ENCODE results near the gene STK10.

DNA sequence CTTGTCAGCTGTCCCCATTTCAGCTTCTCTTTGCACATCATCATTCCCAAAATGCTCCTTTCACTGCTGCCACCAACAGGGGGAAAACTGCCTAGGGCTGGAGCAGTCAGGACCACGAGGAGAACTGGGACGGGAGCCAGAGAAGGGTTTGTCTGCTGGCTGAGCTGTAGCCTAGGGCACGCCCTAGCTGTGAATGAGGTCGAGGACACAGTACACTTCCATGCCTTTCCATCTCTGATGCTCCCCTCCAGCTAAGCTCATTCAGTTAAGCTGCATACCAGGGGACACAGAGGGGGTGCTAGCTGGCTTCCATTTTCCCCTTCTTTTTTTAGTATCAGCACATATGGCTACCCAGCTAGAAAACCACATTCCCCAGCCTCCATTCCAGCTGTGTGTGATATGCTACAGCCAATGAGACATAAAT, 64.7 kb downstream of the STK10 start:
- TF ChIP-seq SUZ12 (IDR thresholded peaks at IDR 0.05; ENCODE audit: low read length) (no peak), POLR2AphosphoS5 (IDR thresholded peaks at IDR 0.05; ENCODE audit: low read depth, low read length) (no peak), TAF1 (IDR thresholded peaks at IDR 0.05; ENCODE audit: low read depth, low read length) (no peak), EP300 (IDR thresholded peaks at IDR 0.05; ENCODE audit: borderline replicate concordance in 1 of 2, low read depth in 2 of 2, low read length in 2 of 2) (no peak), GABPA (IDR thresholded peaks at IDR 0.05; ENCODE audit: borderline replicate concordance, insufficient read depth, low read length) (no peak), RFX5 (IDR thresholded peaks at IDR 0.05; ENCODE audit: borderline replicate concordance, low read depth, low read length) (no peak), SIN3A (conservative IDR thresholded peaks at IDR 0.05 in 1 of 2, IDR thresholded peaks at IDR 0.05 in 1 of 2; ENCODE audit: low read depth in 1 of 2, low read length in 2 of 2) (no peak), EZH2 (IDR thresholded peaks at IDR 0.05; ENCODE audit: low read depth, low read length, severe bottlenecking) (no peak), HDAC6 (IDR thresholded peaks at IDR 0.05; ENCODE audit: low read depth, low read length) (no peak), CHD2 (IDR thresholded peaks at IDR 0.05; ENCODE audit: low read length) (no peak), RNF2 (IDR thresholded peaks at IDR 0.05; ENCODE audit: borderline replicate concordance, low read depth, low read length, missing control alignments, poor library complexity, severe bottlenecking) (no peak)
- TF ChIP-seq, protein P1, sequence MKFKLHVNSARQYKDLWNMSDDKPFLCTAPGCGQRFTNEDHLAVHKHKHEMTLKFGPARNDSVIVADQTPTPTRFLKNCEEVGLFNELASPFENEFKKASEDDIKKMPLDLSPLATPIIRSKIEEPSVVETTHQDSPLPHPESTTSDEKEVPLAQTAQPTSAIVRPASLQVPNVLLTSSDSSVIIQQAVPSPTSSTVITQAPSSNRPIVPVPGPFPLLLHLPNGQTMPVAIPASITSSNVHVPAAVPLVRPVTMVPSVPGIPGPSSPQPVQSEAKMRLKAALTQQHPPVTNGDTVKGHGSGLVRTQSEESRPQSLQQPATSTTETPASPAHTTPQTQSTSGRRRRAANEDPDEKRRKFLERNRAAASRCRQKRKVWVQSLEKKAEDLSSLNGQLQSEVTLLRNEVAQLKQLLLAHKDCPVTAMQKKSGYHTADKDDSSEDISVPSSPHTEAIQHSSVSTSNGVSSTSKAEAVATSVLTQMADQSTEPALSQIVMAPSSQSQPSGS (IDR thresholded peaks at IDR 0.05; ENCODE audit: low read length): no peak
- TF ChIP-seq, protein P2, sequence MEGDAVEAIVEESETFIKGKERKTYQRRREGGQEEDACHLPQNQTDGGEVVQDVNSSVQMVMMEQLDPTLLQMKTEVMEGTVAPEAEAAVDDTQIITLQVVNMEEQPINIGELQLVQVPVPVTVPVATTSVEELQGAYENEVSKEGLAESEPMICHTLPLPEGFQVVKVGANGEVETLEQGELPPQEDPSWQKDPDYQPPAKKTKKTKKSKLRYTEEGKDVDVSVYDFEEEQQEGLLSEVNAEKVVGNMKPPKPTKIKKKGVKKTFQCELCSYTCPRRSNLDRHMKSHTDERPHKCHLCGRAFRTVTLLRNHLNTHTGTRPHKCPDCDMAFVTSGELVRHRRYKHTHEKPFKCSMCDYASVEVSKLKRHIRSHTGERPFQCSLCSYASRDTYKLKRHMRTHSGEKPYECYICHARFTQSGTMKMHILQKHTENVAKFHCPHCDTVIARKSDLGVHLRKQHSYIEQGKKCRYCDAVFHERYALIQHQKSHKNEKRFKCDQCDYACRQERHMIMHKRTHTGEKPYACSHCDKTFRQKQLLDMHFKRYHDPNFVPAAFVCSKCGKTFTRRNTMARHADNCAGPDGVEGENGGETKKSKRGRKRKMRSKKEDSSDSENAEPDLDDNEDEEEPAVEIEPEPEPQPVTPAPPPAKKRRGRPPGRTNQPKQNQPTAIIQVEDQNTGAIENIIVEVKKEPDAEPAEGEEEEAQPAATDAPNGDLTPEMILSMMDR (IDR thresholded peaks at IDR 0.05; ENCODE audit: control extremely low read depth in 1 of 3, insufficient read depth in 1 of 3, low read depth in 1 of 3, low read length in 3 of 3): peak; percentile 17 to 45 (median 22)
- TF ChIP-seq, protein P3, sequence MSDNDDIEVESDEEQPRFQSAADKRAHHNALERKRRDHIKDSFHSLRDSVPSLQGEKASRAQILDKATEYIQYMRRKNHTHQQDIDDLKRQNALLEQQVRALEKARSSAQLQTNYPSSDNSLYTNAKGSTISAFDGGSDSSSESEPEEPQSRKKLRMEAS (IDR thresholded peaks at IDR 0.05): peak; percentile 25; the same call in 1 of the 2 replicates

Measured in H1 (cell line).